SK-N-SH treated with all-trans-retinoic acid at 6 μM for 48 hours (cell line): ENCODE results near the gene POLG2.

ENCODE experiments used
- ARNTL ChIP-seq: fragments of 450-650 bp; formaldehyde crosslinking; IDR thresholded peaks from 2 replicates; pipeline ENCODE4 v1.5.0; 2020; ENCODE audit warnings: low read depth, mild to moderate bottlenecking, moderate library complexity, borderline replicate concordance
- GLIS3 ChIP-seq: fragments of 250-450 bp; sonication (Bioruptor Pico); IDR thresholded peaks from 2 replicates; pipeline ENCODE4 v1.5.0; 2020; ENCODE audit warnings: mild to moderate bottlenecking, moderate library complexity
- OSR1 ChIP-seq: fragments of 250-450 bp; sonication (Bioruptor Pico); IDR thresholded peaks from 2 replicates; pipeline ENCODE4 v1.8.0; 2022; ENCODE audit warnings: moderate library complexity, mild to moderate bottlenecking, inconsistent platforms
- RARB ChIP-seq: fragments of 250-450 bp; sonication (Bioruptor Pico); IDR thresholded peaks from 2 replicates; pipeline ENCODE4 v1.8.0; 2021; ENCODE audit warnings: mild to moderate bottlenecking, moderate library complexity
- SNAI2 ChIP-seq: fragments of 250-450 bp; sonication (Bioruptor Pico); IDR thresholded peaks from 2 replicates; pipeline ENCODE4 v1.5.0; 2020; ENCODE audit warnings: mild to moderate bottlenecking, moderate library complexity
- TCF4 ChIP-seq: fragments of 250-450 bp; sonication (Bioruptor Pico); IDR thresholded peaks from 2 replicates; pipeline ENCODE4 v1.8.0; 2021; ENCODE audit warnings: mild to moderate bottlenecking, moderate library complexity, borderline replicate concordance
- TOX ChIP-seq: fragments of 250-450 bp; sonication (Bioruptor Pico); IDR thresholded peaks from 2 replicates; pipeline ENCODE4 v1.8.0; 2021; ENCODE audit warnings: mild to moderate bottlenecking, moderate library complexity, borderline replicate concordance
- ZFP3 ChIP-seq: fragments of 250-450 bp; sonication (Bioruptor Pico); IDR thresholded peaks from 2 replicates; pipeline ENCODE4 v1.5.0; 2020; ENCODE audit warnings: mild to moderate bottlenecking, moderate library complexity
- ZFP30 ChIP-seq: fragments of 450-650 bp; formaldehyde crosslinking; IDR thresholded peaks from 2 replicates; pipeline ENCODE4 v1.5.0; 2022; ENCODE audit warnings: mild to moderate bottlenecking, moderate library complexity
- ZNF565 ChIP-seq: fragments of 450-650 bp; formaldehyde crosslinking; conservative IDR thresholded peaks from 2 replicates; pipeline ENCODE4 v1.5.0; 2020; ENCODE audit warnings: low read depth, mild to moderate bottlenecking, moderate library complexity
- TF ChIP-seq, protein P1 (sequence below): fragments of 250-450 bp; sonication (Bioruptor Pico); IDR thresholded peaks from 2 replicates; pipeline ENCODE4 v1.5.1; 2020; ENCODE audit warnings: low read depth, mild to moderate bottlenecking, moderate library complexity
- TF ChIP-seq, protein P2 (sequence below): fragments of 250-450 bp; sonication (Bioruptor Pico); IDR thresholded peaks from 2 replicates; pipeline ENCODE4 v1.5.0; 2020; ENCODE audit warnings: mild to moderate bottlenecking, moderate library complexity
- TF ChIP-seq, protein P3 (sequence below): fragments of 250-450 bp; sonication (Bioruptor Pico); IDR thresholded peaks from 2 replicates; pipeline ENCODE4 v1.8.0; 2020; ENCODE audit warnings: mild to moderate bottlenecking, moderate library complexity, borderline replicate concordance

DNA sequence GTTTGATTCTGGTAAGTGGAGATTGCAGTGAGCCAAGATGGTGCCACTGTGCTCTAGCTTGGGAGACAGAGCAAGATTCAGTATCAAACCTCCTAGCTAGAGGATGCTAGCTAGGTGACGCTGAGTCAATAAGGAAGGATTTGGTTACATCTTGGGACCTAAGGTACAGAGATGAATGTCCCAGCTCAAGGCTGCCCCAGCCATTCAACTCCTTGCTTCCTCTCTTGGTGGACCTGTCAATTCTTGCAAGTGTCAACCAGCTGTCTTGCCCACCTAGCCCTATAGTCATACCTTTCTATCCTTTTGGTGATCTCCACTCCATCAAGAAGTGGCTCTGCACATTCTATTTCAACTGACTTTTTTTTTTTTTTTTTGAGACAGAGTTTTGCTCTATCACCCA, 49.3 kb downstream of the POLG2 start:
- TF ChIP-seq ZNF565 (CRISPR knock-in tag): no peak
- no peak for TF ChIP-seq ARNTL
- TF ChIP-seq RARB (CRISPR knock-in tag): no peak
- TF ChIP-seq, protein P1, sequence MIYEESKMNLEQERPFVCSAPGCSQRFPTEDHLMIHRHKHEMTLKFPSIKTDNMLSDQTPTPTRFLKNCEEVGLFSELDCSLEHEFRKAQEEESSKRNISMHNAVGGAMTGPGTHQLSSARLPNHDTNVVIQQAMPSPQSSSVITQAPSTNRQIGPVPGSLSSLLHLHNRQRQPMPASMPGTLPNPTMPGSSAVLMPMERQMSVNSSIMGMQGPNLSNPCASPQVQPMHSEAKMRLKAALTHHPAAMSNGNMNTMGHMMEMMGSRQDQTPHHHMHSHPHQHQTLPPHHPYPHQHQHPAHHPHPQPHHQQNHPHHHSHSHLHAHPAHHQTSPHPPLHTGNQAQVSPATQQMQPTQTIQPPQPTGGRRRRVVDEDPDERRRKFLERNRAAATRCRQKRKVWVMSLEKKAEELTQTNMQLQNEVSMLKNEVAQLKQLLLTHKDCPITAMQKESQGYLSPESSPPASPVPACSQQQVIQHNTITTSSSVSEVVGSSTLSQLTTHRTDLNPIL (CRISPR knock-in tag): no peak
- TF ChIP-seq TCF4 (CRISPR knock-in tag): no peak
- TF ChIP-seq, protein P2, sequence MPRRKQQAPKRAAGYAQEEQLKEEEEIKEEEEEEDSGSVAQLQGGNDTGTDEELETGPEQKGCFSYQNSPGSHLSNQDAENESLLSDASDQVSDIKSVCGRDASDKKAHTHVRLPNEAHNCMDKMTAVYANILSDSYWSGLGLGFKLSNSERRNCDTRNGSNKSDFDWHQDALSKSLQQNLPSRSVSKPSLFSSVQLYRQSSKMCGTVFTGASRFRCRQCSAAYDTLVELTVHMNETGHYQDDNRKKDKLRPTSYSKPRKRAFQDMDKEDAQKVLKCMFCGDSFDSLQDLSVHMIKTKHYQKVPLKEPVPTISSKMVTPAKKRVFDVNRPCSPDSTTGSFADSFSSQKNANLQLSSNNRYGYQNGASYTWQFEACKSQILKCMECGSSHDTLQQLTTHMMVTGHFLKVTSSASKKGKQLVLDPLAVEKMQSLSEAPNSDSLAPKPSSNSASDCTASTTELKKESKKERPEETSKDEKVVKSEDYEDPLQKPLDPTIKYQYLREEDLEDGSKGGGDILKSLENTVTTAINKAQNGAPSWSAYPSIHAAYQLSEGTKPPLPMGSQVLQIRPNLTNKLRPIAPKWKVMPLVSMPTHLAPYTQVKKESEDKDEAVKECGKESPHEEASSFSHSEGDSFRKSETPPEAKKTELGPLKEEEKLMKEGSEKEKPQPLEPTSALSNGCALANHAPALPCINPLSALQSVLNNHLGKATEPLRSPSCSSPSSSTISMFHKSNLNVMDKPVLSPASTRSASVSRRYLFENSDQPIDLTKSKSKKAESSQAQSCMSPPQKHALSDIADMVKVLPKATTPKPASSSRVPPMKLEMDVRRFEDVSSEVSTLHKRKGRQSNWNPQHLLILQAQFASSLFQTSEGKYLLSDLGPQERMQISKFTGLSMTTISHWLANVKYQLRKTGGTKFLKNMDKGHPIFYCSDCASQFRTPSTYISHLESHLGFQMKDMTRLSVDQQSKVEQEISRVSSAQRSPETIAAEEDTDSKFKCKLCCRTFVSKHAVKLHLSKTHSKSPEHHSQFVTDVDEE (CRISPR knock-in tag): no peak
- TF ChIP-seq GLIS3: no peak
- no peak for TF ChIP-seq ZFP3 (CRISPR knock-in tag)
- no peak for TF ChIP-seq SNAI2 (CRISPR knock-in tag)
- TF ChIP-seq OSR1 (CRISPR knock-in tag): no peak
- TF ChIP-seq TOX: no peak
- TF ChIP-seq, protein P3, sequence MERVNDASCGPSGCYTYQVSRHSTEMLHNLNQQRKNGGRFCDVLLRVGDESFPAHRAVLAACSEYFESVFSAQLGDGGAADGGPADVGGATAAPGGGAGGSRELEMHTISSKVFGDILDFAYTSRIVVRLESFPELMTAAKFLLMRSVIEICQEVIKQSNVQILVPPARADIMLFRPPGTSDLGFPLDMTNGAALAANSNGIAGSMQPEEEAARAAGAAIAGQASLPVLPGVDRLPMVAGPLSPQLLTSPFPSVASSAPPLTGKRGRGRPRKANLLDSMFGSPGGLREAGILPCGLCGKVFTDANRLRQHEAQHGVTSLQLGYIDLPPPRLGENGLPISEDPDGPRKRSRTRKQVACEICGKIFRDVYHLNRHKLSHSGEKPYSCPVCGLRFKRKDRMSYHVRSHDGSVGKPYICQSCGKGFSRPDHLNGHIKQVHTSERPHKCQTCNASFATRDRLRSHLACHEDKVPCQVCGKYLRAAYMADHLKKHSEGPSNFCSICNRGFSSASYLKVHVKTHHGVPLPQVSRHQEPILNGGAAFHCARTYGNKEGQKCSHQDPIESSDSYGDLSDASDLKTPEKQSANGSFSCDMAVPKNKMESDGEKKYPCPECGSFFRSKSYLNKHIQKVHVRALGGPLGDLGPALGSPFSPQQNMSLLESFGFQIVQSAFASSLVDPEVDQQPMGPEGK (CRISPR knock-in tag): no peak
- TF ChIP-seq ZFP30: no peak
